SK-N-SH (cell line): ENCODE results near the gene SLC1A2. TPM values are rescaled to one million over a fixed set of nuclear protein-coding genes. Genes with fewer than 3 reads are reported as not detected.

ENCODE experiments used
- CTCF ChIA-PET: fragments of 300-600, 350-600 bp; formaldehyde crosslinking; extraction: SDS; loops from one replicate; lab custom pipeline; 2021; lab: Yijun Ruan, JAX
- POLR2A ChIA-PET: fragments of 350-600 bp; sonication (Branson Sonifier 250); formaldehyde crosslinking; extraction: SDS; loops from one replicate; lab custom pipeline; 2020; ENCODE audit warnings: antibody characterized with exemption, inconsistent platforms; lab: Yijun Ruan, JAX
- DNase-seq: peaks from one replicate; pipeline ENCODE4 v3.0.0; 2012
- H2AFZ ChIP-seq: fragments of 200-600 bp; sonication (generic); 2 replicates; pipeline ENCODE4 v1.8.1; 2016; ENCODE audit warnings: antibody characterized with exemption, mild to moderate bottlenecking, low read depth
- H3F3A ChIP-seq: fragments of 200-600 bp; sonication (generic); replicated peaks from 2 replicates; pipeline ENCODE3; 2016; ENCODE audit warnings: antibody characterized with exemption, mild to moderate bottlenecking; ENCODE audit not compliant: insufficient read depth
- H3K27ac ChIP-seq, 2 experiments: fragments of 200-500 bp in 1 of 2; fragments of 200-600 bp in 1 of 2; sonication (Bioruptor generic) in 1 of 2; sonication (generic), shearing (Covaris generic) in 1 of 2; 2 replicates each; pipeline versions ENCODE4 v1.5.1 to v1.6.1; 2014 to 2016; ENCODE audit warnings: low read depth in 2 of 2, inconsistent platforms in 1 of 2, low read length in 1 of 2, mild to moderate bottlenecking in 1 of 2, mixed read lengths in 1 of 2
- H3K27me3 ChIP-seq: fragments of 200-600 bp; sonication (generic), shearing (Covaris generic); 2 replicates; pipeline ENCODE4 v1.6.1; 2016; ENCODE audit warnings: mixed run types; ENCODE audit not compliant: insufficient read depth
- H3K36me3 ChIP-seq, 2 experiments: fragments of 200-500 bp in 1 of 2; fragments of 200-600 bp in 1 of 2; sonication (Bioruptor generic) in 1 of 2; sonication (generic) in 1 of 2; replicated peaks in 1 of 2; 2 replicates each; pipeline versions ENCODE3 to v1.5.1; 2014 to 2016; ENCODE audit warnings: low read length in 1 of 2, mild to moderate bottlenecking in 1 of 2; ENCODE audit not compliant: insufficient read depth in 2 of 2, control insufficient read depth in 1 of 2
- H3K4me1 ChIP-seq, 2 experiments: fragments of 200-500 bp in 1 of 2; fragments of 200-600 bp in 1 of 2; sonication (Bioruptor generic) in 1 of 2; sonication (generic), shearing (Covaris generic) in 1 of 2; 2 replicates each; pipeline versions ENCODE4 v1.5.1 to v1.6.1; 2014 to 2016; ENCODE audit warnings: low read depth in 1 of 2, low read length in 1 of 2, mixed run types in 1 of 2; ENCODE audit not compliant: insufficient read depth in 2 of 2, control insufficient read depth in 1 of 2
- H3K4me2 ChIP-seq: fragments of 200-600 bp; sonication (generic), shearing (Covaris generic); 2 replicates; pipeline ENCODE4 v1.6.1; 2017; ENCODE audit warnings: mixed run types
- H3K4me3 ChIP-seq, 2 experiments: fragments of 200-500 bp in 1 of 2; fragments of 200-600 bp in 1 of 2; sonication (Bioruptor generic) in 1 of 2; sonication (generic), shearing (Covaris generic) in 1 of 2; 2 replicates each; pipeline versions ENCODE4 v1.5.1 to v1.8.1; 2014 to 2016; ENCODE audit warnings: low read depth in 2 of 2, inconsistent platforms in 1 of 2, low read length in 1 of 2, mild to moderate bottlenecking in 1 of 2, mixed read lengths in 1 of 2, moderate library complexity in 1 of 2
- H3K79me2 ChIP-seq: fragments of 200-600 bp; sonication (generic); 2 replicates; pipeline ENCODE4 v1.8.1; 2017; ENCODE audit warnings: mild to moderate bottlenecking; ENCODE audit not compliant: insufficient read depth
- H3K9ac ChIP-seq: fragments of 200-600 bp; sonication (generic); 2 replicates; pipeline ENCODE4 v1.6.1; 2017; ENCODE audit warnings: mixed run types
- H3K9me2 ChIP-seq: fragments of 200-600 bp; sonication (generic); 2 replicates; pipeline ENCODE4 v1.6.1; 2017; ENCODE audit warnings: mixed run types
- H3K9me3 ChIP-seq: fragments of 200-600 bp; sonication (generic); 2 replicates; pipeline ENCODE4 v1.6.1; 2017; ENCODE audit warnings: mixed run types, mild to moderate bottlenecking, moderate library complexity
- H4K20me1 ChIP-seq: fragments of 200-600 bp; sonication (generic); 2 replicates; pipeline ENCODE4 v1.6.1; 2017; ENCODE audit warnings: mild to moderate bottlenecking, mixed run types; ENCODE audit not compliant: insufficient read depth
- CTCF ChIP-seq: fragments of 200-600 bp; sonication (generic); IDR thresholded peaks from 2 replicates; pipeline ENCODE4 v1.6.1; 2017; ENCODE audit warnings: antibody characterized with exemption, mild to moderate bottlenecking, moderate library complexity
- ELF1 ChIP-seq: IDR thresholded peaks from 2 replicates; pipeline ENCODE4 v1.4.0; 2012
- FOXJ3 ChIP-seq: sonication (generic); formaldehyde crosslinking; IDR thresholded peaks from 2 replicates; pipeline ENCODE4 v1.5.1; 2020; ENCODE audit warnings: mild to moderate bottlenecking, missing genetic modification reagents
- FOXM1 ChIP-seq: IDR thresholded peaks from 2 replicates; pipeline ENCODE4 v1.4.0; 2012; ENCODE audit warnings: low read depth, mild to moderate bottlenecking
- GATA2 ChIP-seq: sonication (generic); formaldehyde crosslinking; IDR thresholded peaks from 2 replicates; pipeline ENCODE4 v1.5.0; 2020; ENCODE audit warnings: mild to moderate bottlenecking, missing genetic modification reagents
- IRF3 ChIP-seq: fragments of 150-350 bp; IDR thresholded peaks from 2 replicates; pipeline ENCODE4 v1.6.1; 2016; ENCODE audit warnings: mild to moderate bottlenecking, low read depth, low read length
- JUND ChIP-seq: IDR thresholded peaks from 2 replicates; pipeline ENCODE4 v1.4.0; 2012
- MXI1 ChIP-seq: IDR thresholded peaks from 2 replicates; pipeline ENCODE4 v1.6.1; 2012; ENCODE audit warnings: mild to moderate bottlenecking, low read depth, low read length, improper control_type of control experiment
- PBX3 ChIP-seq: IDR thresholded peaks from 2 replicates; pipeline ENCODE4; 2012
- POLR2AphosphoS5 ChIP-seq: IDR thresholded peaks from 2 replicates; pipeline ENCODE4 v1.6.1; 2012; ENCODE audit warnings: low read depth, low read length
- RAD21 ChIP-seq: IDR thresholded peaks from 2 replicates; pipeline ENCODE4 v1.6.1; 2012; ENCODE audit warnings: mild to moderate bottlenecking, low read length
- RCOR1 ChIP-seq: fragments of 150-350 bp; IDR thresholded peaks from 2 replicates; pipeline ENCODE4 v1.6.1; 2017; ENCODE audit warnings: antibody characterized with exemption, low read length
- REST ChIP-seq: IDR thresholded peaks from 2 replicates; pipeline ENCODE4 v1.6.1; 2012; ENCODE audit warnings: mild to moderate bottlenecking, low read depth, low read length, moderate library complexity
- SMC3 ChIP-seq: IDR thresholded peaks from 2 replicates; pipeline ENCODE4 v1.6.1; 2012; ENCODE audit warnings: low read depth, low read length, improper control_type of control experiment
- TEAD4 ChIP-seq: IDR thresholded peaks from 2 replicates; pipeline ENCODE4 v1.4.0; 2012; ENCODE audit warnings: mild to moderate bottlenecking, borderline replicate concordance; ENCODE audit not compliant: insufficient read depth
- USF1 ChIP-seq: IDR thresholded peaks from 2 replicates; pipeline ENCODE4 v1.4.0; 2012; ENCODE audit warnings: low read depth, borderline replicate concordance
- USF2 ChIP-seq: fragments of 150-350 bp; IDR thresholded peaks from 2 replicates; pipeline ENCODE4 v1.6.1; 2017; ENCODE audit warnings: antibody characterized with exemption, low read length, low read depth, borderline replicate concordance
- YY1 ChIP-seq: IDR thresholded peaks from 2 replicates; pipeline ENCODE4 v1.4.0; 2012; ENCODE audit warnings: low read depth, mild to moderate bottlenecking
- ZBTB33 ChIP-seq: IDR thresholded peaks from 2 replicates; pipeline ENCODE4 v1.4.0; 2012; ENCODE audit warnings: low read depth, borderline replicate concordance
- WGBS: methylation state at CpG from one replicate; pipeline ENCODE4 v1.1.6; 2017; ENCODE audit warnings: low lambda C conversion rate; 5-methylcytosine and 5-hydroxymethylcytosine counted together
- polyA plus RNA-seq, 3 experiments: library from polyadenylated mRNA; depleted of rRNA; stranded (reverse); fragments of >200 nt; gene quantifications; 2 replicates each; pipeline ENCODE4 v1.2.3, GENCODE V29; 2012

The SLC1A2 gene
- polyA plus RNA-seq, 1 of the 3 experiments (the other 2 are of a cell fraction), result under 0.01 TPM

GRCh38 chr11:35388061-35388460, 31.3 kb downstream of the SLC1A2 start:
- Histone ChIP-seq H3K9me3 (no peaks in the 10 kb centered on the region), H3F3A (peaks cover 7% of the 10 kb centered on the region), H3K36me3 (no peaks in the 10 kb centered on the region), H4K20me1 (no peaks in the 10 kb centered on the region), H3K4me2 (no peak overlapping the region), H3K79me2 (no peaks in the 10 kb centered on the region), H3K9me2 (no peaks in the 10 kb centered on the region), H3K9ac (no peak overlapping the region), H3K4me3 (no peak overlapping the region), H3K27ac (no peak overlapping the region), H3K4me1 (peaks cover 2 to 21% of the 10 kb centered on the region in 2 experiments; a peak in 2 of 4 replicates), H3K27me3 (no peaks in the 10 kb centered on the region), H2AFZ (no peak overlapping the region)
- no peak for DNase-seq
- TF ChIP-seq ELF1 (no peak), POLR2AphosphoS5 (no peak), FOXJ3 (CRISPR knock-in tag) (no peak), GATA2 (no peak), PBX3 (no peak), YY1 (no peak), RAD21 (no peak), RCOR1 (no peak), TEAD4 (no peak), SMC3 (no peak), JUND (no peak), USF2 (no peak), ZBTB33 (no peak), MXI1 (no peak), IRF3 (no peak), CTCF (no peak), FOXM1 (no peak), REST (no peak), USF1 (no peak)
- POLR2A ChIA-PET, result no interaction called here
- CTCF ChIA-PET, result interaction anchor here (0.7 to 10.6 kb wide), 10 partner anchors 17 to 465 kb away, joined by 3 to 59 read pairs (median 4); no protein-coding TSS in a partner anchor
- WGBS, result 91% methylated on average over 5 of the region's 5 CpGs
